LNCaP clone FGC (cell line): ENCODE data around the gene ZNF362.

ENCODE experiments used
- DNase-seq: peaks from one replicate; pipeline ENCODE4 v3.0.0-alpha.2; 2011; ENCODE audit warnings: low read depth
- H3K4me3 ChIP-seq: 2 replicates; pipeline ENCODE4 v1.5.1; 2011; ENCODE audit warnings: mild to moderate bottlenecking, low read depth, low read length, control low read depth
- TF ChIP-seq, protein P1 (sequence below): IDR thresholded peaks from 2 replicates; pipeline ENCODE4 v1.5.1; 2012; ENCODE audit warnings: mild to moderate bottlenecking; ENCODE audit not compliant: control insufficient read depth, insufficient read depth; ENCODE audit errors: extremely low read depth

The ZNF362 gene

DNA sequence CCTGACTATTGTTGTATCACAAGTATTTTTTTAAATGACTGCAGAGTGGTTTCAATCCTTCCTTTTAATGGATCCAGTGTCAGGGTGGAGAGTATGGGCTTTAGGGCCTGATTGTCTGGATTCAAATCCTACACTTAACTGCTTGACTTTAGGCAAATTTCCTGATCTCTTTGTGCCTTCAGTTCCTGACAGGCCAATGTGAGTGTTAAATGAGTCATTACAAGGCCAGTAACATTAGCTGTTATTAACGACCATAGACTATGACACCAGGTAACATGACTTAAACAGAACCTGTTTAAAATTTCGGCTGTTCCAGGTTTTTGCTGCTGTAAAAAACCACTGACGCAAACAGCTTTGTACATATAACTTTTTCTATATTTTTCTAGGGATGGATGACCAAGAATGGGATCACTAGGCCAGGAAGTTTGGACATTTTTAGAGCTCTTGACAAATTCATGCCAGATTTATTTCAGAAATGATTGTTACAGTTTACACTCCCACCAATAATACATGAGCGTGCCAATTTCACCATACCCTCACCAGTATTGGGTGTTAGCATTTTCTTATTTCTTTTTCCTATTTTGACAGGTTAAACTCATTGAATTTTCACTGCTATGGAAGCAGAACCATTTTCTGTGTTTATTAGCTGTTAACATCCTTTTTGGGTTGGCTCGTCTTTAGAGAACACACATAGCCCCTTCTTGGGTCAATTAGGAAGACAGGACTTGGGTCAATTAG lies 11.3 kb downstream of the ZNF362 start:
- TF ChIP-seq, protein P1, sequence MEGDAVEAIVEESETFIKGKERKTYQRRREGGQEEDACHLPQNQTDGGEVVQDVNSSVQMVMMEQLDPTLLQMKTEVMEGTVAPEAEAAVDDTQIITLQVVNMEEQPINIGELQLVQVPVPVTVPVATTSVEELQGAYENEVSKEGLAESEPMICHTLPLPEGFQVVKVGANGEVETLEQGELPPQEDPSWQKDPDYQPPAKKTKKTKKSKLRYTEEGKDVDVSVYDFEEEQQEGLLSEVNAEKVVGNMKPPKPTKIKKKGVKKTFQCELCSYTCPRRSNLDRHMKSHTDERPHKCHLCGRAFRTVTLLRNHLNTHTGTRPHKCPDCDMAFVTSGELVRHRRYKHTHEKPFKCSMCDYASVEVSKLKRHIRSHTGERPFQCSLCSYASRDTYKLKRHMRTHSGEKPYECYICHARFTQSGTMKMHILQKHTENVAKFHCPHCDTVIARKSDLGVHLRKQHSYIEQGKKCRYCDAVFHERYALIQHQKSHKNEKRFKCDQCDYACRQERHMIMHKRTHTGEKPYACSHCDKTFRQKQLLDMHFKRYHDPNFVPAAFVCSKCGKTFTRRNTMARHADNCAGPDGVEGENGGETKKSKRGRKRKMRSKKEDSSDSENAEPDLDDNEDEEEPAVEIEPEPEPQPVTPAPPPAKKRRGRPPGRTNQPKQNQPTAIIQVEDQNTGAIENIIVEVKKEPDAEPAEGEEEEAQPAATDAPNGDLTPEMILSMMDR = no peak
- no peak for DNase-seq
- no peak overlapping the region for H3K4me3 ChIP-seq

GRCh38 chr1:33268457-33268856 lies 12.2 kb downstream of the ZNF362 start:
- H3K4me3 ChIP-seq = no peak overlapping the region
- TF ChIP-seq, protein P1 = no peak
- DNase-seq = no peak

GRCh38 chr1:33268927-33269610 lies 12.8 kb downstream of the ZNF362 start:
- TF ChIP-seq, protein P1 = no peak
- DNase-seq = no peak
- no peak overlapping the region for H3K4me3 ChIP-seq

DNA sequence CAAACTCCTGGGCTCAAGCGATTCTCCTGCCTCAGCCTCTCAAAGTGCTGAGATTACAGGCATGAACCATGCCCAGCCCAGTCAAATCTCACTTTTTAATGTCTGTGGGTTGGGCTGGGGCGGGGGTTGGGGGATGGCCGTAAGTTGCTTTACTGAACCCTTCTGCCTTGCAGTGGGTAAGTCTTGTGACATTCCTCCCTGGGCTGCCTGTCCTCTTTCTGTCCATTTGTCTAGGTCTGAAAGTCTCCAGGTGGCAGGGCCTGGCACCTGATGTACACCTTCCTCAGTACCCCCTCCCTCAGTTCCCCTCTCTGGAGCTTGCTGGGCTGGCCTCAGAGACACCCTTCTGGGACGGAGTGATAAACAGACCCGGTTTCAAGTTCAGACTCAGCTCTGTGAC lies 13.3 kb downstream of the ZNF362 start:
- H3K4me3 ChIP-seq = no peak overlapping the region
- TF ChIP-seq, protein P1 = no peak
- DNase-seq = no peak

- H3K4me3 ChIP-seq = no peak overlapping the region
- DNase-seq = no peak
- TF ChIP-seq, protein P1 = no peak
Observed at GRCh38 chr1:33270379-33270778, 14.1 kb downstream of the ZNF362 start.

- TF ChIP-seq, protein P1 = no peak
- no peak for DNase-seq
- H3K4me3 ChIP-seq = no peak overlapping the region
Observed at GRCh38 chr1:33270808-33271465, 14.6 kb downstream of the ZNF362 start.
